Stimulated activated CD8-positive, alpha-beta memory T cell treated with anti-CD3 and anti-CD28 coated beads, Interleukin-7, amount 100 ng/mL, for 1 hour (primary cell): ENCODE results near the gene SLC4A11.

Experiments used
- DNase-seq, 2 donors: peaks; one replicate each; pipeline ENCODE4 v3.0.0-alpha.2; 2020; ENCODE audit warnings: low read depth in 2 of 2

SLC4A11 gene

GRCh38 chr20:3239026-3239866 lies at the start of gene SLC4A11:
TSS of gene SLC4A11 (minus strand) at chr20:3239190. CDS start at chr20:3239137, 53 bp downstream.
- no peak for DNase-seq

GRCh38 chr20:3283222-3283820 lies 44.3 kb upstream of the SLC4A11 start:
- no peak for DNase-seq

- DNase-seq: no peak
Measured at GRCh38 chr20:3282271-3283221, 43.6 kb upstream of the SLC4A11 start.

- no peak for DNase-seq
Measured at GRCh38 chr20:3281437-3281836, 42.4 kb upstream of the SLC4A11 start.

- DNase-seq: no peak
Measured at GRCh38 chr20:3279761-3280160, 40.8 kb upstream of the SLC4A11 start.

- no peak for DNase-seq
Measured at GRCh38 chr20:3277686-3278465, 38.9 kb upstream of the SLC4A11 start.

GRCh38 chr20:3276680-3277015 lies 37.7 kb upstream of the SLC4A11 start:
- DNase-seq: no peak

GRCh38 chr20:3275966-3276679 lies 37.1 kb upstream of the SLC4A11 start:
- no peak for DNase-seq

- DNase-seq: no peak
Measured at GRCh38 chr20:3275064-3275935, 36.3 kb upstream of the SLC4A11 start.

- no peak for DNase-seq
Measured at GRCh38 chr20:3273371-3273770, 34.4 kb upstream of the SLC4A11 start.

GRCh38 chr20:3270051-3270450 lies 31.1 kb upstream of the SLC4A11 start:
- no peak for DNase-seq

GRCh38 chr20:3262566-3262965 lies 23.6 kb upstream of the SLC4A11 start:
- no peak for DNase-seq

GRCh38 chr20:3258429-3258828 lies 19.4 kb upstream of the SLC4A11 start:
- no peak for DNase-seq

GRCh38 chr20:3255728-3256127 lies 16.7 kb upstream of the SLC4A11 start:
- no peak for DNase-seq

- no peak for DNase-seq
Measured at GRCh38 chr20:3251806-3252205, 12.8 kb upstream of the SLC4A11 start.

GRCh38 chr20:3250091-3250504 lies 11.1 kb upstream of the SLC4A11 start:
- DNase-seq: no peak

- DNase-seq: no peak
Measured at GRCh38 chr20:3248993-3249347, 10.0 kb upstream of the SLC4A11 start.

GRCh38 chr20:3248167-3248992 lies 9.4 kb upstream of the SLC4A11 start:
- DNase-seq: no peak

- no peak for DNase-seq
Measured at GRCh38 chr20:3247638-3248037, 8.6 kb upstream of the SLC4A11 start.
